A204.1 (cell line): ENCODE measurements around the gene LIPM.
"Not testable (repeated sequence)": the region's sequence is repeated elsewhere in the genome, so short reads cannot be mapped to it uniquely, and the experiment has no call there.

Experiments
- FAIRE-seq: peaks from 2 replicates; lab custom pipeline; 2012; peaks lifted over from hg19 to GRCh38; lab: Jason Lieb, UNC

The LIPM gene

DNA sequence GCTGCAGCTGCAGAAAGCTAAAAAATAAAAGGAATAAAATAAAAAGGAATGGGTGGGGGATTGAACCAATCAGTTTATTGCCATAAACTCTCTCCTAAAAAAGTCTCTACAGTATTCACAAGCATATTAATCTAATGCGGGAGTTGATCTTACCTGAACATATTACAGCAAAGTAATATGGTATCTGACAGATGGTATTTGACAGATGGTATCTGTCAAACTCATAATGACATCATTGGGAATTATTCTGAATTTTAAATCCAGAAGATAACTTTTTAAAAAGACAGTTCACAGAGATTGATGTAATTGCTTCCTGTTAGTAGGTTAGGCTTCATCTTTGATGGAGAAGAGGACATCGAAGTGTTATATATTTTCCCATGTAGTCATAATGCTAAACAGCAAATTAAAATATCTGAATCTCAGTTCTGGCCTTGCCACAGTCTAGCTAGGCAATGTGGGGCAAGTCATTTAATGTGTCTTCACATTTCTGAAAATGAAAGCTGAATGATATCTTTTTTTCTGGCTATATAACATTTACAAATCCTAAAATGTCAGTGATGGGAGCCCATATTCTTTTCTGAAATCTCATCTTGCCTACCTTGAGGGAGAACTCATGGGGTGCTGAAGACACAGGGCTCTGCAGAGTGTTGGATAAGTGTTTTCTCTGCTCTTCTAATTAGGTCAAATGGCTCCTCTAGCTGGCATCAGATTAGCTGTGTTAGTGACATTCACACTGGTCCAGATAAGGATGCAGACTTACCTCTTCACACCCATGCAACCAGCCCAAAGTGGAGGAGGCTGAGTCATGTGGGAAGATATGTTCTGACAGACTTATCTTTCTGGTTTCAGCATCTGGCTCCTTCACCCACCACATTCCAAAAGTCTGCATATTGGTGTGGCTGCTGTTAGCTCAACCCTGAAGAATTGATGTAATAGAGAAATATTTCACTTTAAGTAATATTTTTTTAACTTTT, 2.1 kb upstream of the LIPM start:
- no peak for FAIRE-seq

DNA sequence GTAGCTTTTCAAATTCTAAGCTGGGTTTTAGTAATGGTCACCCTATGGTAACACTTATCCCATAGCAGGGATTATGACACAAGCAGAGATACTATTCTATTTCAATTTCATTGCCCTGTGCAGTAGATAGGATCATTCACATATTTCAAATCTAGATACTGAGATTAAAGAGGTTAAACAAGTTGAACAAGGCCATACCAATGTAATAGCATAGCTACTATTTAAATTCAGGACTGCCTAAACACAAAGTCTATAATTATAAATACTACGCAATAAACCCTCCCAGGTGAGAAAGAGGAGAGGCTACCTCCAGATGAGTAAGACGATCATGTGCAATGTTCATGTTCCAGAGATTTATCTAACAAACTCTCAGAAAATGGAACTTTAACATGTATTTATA, 1.1 kb downstream of the LIPM start:
- FAIRE-seq, result no peak

DNA sequence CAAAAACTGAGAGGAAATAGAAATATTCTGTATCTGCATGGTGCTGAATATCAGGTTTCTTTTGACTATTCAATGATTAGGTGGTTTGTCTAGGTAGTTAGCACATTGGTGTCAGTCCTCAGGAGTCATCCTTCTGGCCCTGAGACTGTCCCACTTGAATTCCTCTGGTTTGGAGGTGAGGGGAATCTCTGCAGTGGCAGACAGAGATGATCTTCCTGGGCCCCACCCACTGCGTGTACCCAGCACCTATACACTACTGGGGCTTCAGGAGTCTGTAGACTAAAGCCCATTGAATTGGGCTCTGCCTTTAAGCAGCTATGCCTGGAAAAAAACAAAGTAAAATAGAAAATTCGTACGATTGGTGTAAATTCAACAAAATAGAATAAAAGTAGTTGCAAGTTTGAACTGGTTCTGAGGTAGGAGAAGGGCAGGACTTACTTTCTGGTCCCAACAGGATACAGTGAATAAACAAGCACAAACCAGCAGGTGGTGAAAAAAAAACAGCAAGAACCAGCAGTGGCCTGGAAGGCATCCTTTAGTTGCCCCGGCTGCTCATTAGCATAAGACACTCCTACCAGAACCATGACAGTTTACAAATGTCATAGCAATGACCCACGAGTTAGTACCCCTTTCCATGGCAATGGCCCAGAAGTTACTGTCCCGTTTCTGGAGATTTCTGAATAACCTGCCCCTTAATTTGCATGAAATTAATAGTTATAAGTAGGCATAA, 1.7 kb downstream of the LIPM start:
- FAIRE-seq, result no peak

DNA sequence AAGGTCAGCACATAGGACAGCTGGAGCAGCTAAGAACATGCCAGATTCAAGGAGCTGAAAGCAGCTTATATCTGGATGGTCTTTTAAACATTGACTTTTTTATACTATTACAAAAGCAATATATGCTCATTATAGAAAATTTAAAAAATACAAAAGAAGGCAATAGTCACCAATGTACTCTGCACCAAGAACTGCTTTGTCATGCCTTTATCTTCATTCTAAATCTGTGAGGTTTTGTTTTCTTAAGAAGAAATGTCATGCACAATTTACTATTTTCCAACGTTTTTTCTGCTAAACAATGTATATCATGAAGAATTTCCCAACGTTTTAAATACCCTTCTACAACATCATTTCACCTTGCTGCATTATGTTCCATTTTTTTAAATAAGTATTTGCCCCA, 2.8 kb downstream of the LIPM start:
- FAIRE-seq, result no peak

DNA sequence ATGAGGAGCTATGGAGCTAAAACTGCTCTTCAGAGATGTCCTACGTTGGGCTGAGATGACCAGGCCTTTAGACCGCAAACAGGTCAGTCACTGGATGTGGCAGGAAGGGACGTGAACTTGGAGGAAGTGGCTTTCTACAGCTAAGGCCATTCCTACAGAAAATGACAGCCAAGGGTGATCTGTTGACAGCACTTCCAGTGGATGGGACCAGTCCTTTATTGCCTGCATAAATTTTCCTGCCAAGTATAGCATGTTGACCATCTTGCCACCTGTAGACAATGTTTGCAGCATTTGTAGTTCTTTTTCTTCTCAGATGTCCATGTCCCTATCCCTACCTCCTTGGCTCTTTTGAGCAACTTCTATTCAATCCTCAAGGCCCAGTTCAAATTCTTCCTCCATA, 3.4 kb downstream of the LIPM start:
- no peak for FAIRE-seq

DNA sequence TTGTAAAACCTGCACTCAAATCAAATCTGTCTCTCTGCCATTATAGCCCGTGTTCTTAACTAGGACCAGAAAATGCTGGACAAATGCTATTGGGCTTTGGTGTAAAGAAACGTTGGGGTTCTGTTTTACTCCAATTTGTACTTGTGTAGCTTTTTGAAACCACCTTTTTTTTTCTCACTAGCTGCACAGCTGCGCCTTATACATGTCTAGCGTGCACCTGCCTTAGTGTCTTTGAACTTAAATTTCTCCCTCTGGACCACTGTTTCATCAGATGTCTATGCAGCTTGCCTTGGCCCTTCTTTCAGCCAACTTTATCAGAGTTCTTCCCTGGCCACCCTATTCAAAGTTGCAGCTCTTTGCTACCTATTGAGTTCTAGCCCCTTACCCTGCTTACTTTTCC, 7.1 kb downstream of the LIPM start:
- no peak for FAIRE-seq

DNA sequence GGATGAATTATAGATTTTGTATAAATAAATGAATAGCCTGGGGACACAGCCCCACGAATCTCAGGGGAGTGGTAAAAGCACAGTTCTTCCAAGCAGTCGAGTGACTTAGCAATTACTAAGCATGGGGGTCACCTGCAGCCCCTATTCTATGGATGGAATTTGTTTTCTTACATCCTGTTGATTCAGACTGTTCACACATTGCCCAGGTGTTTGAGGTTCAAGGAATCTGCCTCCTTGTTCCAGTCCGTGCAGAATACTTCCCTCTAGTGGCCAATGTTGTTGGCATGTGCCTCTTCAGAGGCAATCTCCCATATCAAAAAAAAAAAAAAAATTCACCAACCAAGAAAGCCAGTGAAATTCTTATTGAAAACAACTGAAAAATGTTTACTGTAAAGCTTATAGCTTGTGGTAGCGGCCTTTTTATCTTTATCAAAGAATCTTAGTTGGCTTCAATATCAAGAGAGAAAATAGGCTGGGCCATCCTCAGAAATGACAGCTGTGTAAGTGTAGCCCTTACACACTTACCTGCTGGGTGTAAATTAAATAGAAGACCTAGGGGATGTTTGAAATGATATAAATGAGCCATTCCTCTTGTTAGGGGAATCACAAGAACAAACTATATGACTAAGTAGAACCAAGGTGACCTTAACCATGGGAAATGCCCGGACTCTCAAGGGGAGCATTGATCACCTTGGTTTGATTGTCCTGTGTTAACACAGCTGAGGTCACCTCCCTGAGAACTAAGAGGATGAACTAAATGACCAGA, 7.8 kb downstream of the LIPM start:
- peak; percentile 88 for FAIRE-seq

GRCh38 chr10:88813200-88813599, 10.7 kb downstream of the LIPM start:
- no peak for FAIRE-seq

- no peak for FAIRE-seq
These were observed 16.8 kb downstream of the LIPM start for GRCh38 chr10:88819290-88819689.

DNA sequence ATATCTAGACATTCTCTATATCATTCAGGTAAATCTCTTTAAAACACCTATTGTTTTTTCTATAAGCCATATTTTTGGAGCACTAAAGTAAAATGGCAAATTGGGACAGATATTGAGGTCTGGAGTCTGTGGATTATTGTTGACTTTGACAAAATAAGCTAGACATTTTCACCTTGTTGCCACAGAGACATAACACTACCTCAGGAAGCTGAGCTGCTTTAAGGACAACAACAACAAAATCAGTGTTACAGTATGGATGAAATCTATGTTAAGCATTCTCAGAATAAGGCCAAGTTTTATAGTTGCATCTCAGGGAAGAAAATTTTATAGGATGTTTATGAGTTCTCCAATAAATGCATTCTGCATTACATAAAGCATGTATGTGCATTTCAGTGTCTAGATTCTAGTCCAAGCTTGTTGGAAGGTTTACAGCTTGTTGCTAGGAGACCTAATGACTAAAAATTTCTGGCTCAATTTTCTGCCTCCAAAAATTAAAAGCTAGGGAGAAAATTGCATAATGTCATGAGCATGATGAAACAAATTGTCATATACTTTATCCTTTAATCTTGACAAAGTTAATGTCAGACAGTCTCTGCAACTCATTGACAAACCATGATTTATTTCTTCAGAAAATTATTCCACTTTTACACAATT, 18.3 kb downstream of the LIPM start:
- FAIRE-seq, result no peak

DNA sequence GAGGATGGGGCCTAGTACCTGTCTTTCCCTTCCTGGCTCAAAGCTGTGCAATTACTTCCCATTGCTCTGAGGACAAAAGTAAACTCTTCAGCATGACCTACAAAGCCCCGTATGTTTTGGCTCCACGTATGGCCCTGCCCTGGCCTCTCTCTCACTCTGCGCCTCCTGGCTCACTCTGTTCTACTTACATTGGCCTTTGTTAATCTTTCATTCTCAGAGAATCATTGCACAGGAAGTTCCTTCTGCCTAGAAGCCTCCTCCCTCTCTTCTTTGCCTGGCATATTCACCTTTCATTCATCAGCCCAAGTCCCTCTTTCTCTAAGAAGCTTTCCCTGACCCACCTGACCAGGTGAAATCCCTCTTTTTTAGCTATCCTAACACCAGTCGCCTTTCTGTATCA, 23.9 kb downstream of the LIPM start:
- no peak for FAIRE-seq

- FAIRE-seq, result no peak
These were observed 25.1 kb downstream of the LIPM start for GRCh38 chr10:88827671-88828070.

- FAIRE-seq, result no peak
These were observed 25.8 kb downstream of the LIPM start for GRCh38 chr10:88828310-88828709.

DNA sequence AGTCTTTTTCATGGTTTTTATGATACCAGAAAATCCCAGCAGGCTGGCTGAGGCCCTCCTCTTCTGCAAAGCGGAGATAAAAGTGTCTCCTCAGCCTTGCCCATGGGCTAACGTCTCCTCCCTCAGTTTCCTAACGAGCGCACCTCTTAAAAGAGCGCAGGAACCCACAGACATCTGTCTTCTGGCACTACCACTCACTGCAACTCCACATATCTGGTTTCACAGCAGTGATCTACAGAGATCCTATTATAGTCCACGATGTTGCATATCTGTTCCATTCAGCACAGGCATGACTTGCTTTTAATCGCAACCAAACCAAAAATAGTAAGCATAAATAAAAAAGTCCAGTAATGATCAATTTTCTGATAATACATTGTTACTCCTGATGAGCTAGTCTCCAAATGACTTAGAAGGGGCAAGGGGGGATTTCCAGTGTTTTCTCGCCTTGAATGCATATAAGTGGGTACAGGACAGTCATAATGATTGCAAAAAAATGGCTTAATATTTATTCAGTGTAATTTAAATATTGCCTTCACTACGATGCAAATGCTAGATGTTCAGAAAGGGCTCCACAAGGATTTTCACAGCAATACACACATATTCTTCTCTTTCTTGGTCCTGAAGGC, 28.2 kb downstream of the LIPM start:
- FAIRE-seq, result no peak

DNA sequence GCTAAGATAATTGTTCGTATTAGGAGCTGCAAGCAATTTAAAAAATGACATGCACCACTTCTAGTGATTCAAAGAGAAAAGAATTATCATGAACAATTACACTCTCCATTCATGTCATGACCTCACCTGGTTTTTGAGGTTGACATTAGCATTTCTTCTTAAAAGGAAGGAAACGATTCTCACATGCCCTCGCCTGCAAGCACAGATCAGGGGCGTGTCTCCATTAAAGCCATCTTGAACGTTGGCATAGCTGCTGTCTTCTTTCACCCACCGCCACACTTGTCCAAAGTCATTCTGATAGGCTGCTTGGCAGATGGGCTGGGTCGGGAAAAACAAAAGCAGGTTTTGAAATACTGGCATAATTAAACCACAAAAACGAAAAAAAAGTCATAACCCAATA, 29.2 kb downstream of the LIPM start:
- no peak for FAIRE-seq

DNA sequence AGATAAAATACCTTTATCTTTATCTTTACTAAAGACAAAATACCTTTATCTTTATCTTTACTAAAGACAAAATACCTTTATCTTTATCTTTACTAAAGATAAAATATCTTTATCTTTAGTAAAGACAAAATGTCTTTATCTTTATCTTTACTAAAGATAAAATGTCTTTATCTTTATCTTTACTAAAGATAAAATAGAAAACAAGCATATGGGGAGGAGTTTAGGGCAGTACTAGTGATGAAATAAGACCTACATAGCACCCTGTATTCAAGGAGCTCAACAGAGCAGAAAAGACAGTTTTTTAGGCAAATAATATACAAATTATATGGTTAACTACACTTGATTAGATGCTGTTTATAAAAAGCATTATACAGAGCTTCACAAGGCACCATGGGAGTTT, 29.8 kb downstream of the LIPM start:
- FAIRE-seq, result peak; percentile 87

GRCh38 chr10:88833156-88833555, 30.6 kb downstream of the LIPM start:
- no peak for FAIRE-seq

DNA sequence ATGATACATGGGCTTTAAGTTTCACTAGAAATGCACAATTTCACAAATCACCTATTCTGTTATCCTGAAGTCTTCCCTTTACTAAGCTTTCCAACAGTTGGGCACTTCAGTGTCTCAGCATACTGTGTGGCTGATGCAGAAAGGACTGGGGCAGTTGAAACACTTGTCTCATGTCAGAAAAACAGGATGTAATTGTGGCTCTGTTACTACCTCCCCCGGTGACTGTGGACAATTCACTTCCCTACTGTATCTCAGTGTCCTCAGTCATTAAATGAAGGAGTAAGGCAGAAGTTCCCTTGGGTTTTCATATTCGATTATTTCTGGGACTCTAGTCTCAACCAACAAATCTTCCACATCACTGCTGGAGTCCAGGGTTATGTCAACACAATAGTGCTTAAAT, 31.2 kb downstream of the LIPM start:
- FAIRE-seq, result no peak

- peak; percentile 97 for FAIRE-seq
These were observed 32.8 kb downstream of the LIPM start for GRCh38 chr10:88835096-88835909.

- no peak for FAIRE-seq
These were observed 33.3 kb downstream of the LIPM start for GRCh38 chr10:88835910-88836221.

DNA sequence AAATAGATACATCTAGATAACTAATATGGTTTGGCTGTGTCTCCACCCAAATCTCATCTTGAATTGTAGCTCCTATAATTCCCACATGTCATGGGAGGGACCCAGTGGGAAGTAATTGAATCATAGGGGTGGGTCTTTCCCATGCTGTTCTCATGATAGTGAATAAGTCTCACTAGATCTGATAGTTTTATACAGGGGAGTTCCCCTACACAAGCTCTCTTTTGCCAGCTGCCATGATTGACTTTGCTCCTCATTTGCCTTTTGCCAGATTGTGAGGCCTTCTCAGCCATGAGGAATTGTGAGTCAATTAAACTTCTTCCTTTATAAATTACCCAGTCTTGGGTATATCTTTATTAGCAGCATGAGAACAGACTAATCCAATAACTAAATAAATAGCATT, 35.1 kb downstream of the LIPM start:
- not testable (repeated sequence) for FAIRE-seq
